Mesothelial cell of epicardium (in vitro differentiated cells): Measurements from ENCODE around the gene TFPI2. TPM values are rescaled to one million over a fixed set of nuclear protein-coding genes. Genes with fewer than 3 reads are reported as not detected.
A peak's percentile ranks its signal among the peaks of the same experiment; 100 is the strongest.

ENCODE experiments used
- DNase-seq, 2 experiments: peaks; one replicate each; pipeline ENCODE4 v3.0.0; 2021; ENCODE audit warnings: low spot score in 2 of 2; ENCODE audit not compliant: unreplicated experiment in 2 of 2
- H3K27ac Mint-ChIP-seq: 2 replicates; pipeline ENCODE4 v1.8.0; 2021; ENCODE audit warnings: mixed read lengths
- H3K27me3 Mint-ChIP-seq: 2 replicates; pipeline ENCODE4 v1.8.0; 2021; ENCODE audit warnings: low read depth, mixed read lengths
- H3K36me3 Mint-ChIP-seq: 2 replicates; pipeline ENCODE4 v1.8.0; 2021; ENCODE audit warnings: mixed read lengths
- H3K4me1 Mint-ChIP-seq: 2 replicates; pipeline ENCODE4 v1.8.0; 2021; ENCODE audit warnings: mixed read lengths
- H3K4me3 Mint-ChIP-seq: 2 replicates; pipeline ENCODE4 v1.8.0; 2021; ENCODE audit warnings: mild to moderate bottlenecking, moderate library complexity, mixed read lengths
- H3K9me3 Mint-ChIP-seq: 2 replicates; pipeline ENCODE4 v1.8.0; 2021; ENCODE audit warnings: mixed read lengths
- CTCF ChIP-seq: fragments of 200-600 bp; sonication (generic); IDR thresholded peaks from one replicate; pipeline ENCODE4 v1.5.0; 2021; ENCODE audit warnings: antibody characterized with exemption; ENCODE audit not compliant: unreplicated experiment
- total RNA-seq: library from RNA; stranded (reverse); gene quantifications from 3 replicates; pipeline ENCODE4 v1.2.1, GENCODE V29; 2021

Gene TFPI2, protein sequence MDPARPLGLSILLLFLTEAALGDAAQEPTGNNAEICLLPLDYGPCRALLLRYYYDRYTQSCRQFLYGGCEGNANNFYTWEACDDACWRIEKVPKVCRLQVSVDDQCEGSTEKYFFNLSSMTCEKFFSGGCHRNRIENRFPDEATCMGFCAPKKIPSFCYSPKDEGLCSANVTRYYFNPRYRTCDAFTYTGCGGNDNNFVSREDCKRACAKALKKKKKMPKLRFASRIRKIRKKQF
- 58.9 to 73.5 TPM (median 69.4 TPM) in 3 replicates for total RNA-seq

DNA sequence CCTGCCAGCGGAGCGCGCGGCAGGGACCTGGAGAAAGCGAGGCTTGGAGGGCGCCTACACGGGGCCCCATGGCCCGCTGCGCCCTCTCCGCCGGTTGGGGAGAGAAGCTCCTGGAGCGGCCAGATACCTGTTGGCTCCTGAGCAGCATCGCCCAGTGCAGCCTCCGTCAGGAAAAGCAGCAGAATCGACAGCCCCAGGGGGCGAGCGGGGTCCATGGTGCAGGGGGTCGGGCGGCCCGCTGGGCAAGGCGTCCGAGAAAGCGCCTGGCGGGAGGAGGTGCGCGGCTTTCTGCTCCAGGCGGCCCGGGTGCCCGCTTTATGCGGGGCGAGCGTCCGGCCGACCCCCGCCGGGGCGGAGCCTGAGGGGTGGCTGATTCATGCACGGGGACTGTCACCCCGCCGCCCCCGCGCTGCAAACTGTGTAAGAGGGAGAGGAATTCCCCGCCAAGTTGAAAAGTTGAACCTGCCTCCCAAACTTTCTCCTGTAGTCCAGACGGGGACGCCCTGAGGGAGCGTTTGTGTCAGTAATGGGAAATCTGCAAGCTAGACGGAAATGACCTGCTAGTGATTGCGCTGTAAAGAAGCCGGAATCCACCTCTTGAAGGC is at the start of gene TFPI2:
Gene TFPI2, minus strand, starts transcription at position 290 of the 605 bp plus-strand sequence. Its CDS starts 75 bp downstream, at position 215.
- peaks cover 24% of the 10 kb centered on the region for H3K27me3 Mint-ChIP-seq
- H3K9me3 Mint-ChIP-seq = no peaks in the 10 kb centered on the region
- H3K4me1 Mint-ChIP-seq = peaks cover 17% of the 10 kb centered on the region
- peak within 1 kb of the TSS; percentile 88 for H3K4me3 Mint-ChIP-seq
- TF ChIP-seq CTCF = no peak
- DNase-seq = peak; percentile 36 to 64
- no peaks in the 10 kb centered on the region for H3K36me3 Mint-ChIP-seq
- peak within 1 kb of the TSS; percentile 68 for H3K27ac Mint-ChIP-seq

DNA sequence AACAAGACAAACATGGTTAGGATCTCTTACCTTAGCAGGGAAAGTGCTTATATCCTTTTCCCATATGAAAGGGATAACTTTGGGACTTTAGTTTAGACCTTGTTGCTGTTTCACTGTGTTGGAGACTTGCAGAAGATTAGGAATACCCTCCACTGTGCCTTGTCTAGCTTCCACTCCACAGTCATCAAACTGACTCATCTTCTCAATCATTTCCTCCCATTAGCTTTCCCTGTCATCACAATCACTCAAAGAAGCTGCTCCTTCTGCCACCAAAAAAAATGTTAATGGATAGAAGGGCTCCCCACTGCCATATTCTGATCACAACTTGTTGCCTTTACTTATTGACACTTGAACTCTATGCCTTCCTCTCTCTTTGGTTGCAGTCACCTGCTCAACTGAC is 47.7 kb upstream of the TFPI2 start:
- peaks cover 9% of the 10 kb centered on the region for H3K27me3 Mint-ChIP-seq
- no peaks in the 10 kb centered on the region for H3K9me3 Mint-ChIP-seq
- H3K4me3 Mint-ChIP-seq = no peak overlapping the region
- TF ChIP-seq CTCF = no peak
- no peaks in the 10 kb centered on the region for H3K36me3 Mint-ChIP-seq
- no peak for DNase-seq
- H3K4me1 Mint-ChIP-seq = no peaks in the 10 kb centered on the region
- no peak overlapping the region for H3K27ac Mint-ChIP-seq

DNA sequence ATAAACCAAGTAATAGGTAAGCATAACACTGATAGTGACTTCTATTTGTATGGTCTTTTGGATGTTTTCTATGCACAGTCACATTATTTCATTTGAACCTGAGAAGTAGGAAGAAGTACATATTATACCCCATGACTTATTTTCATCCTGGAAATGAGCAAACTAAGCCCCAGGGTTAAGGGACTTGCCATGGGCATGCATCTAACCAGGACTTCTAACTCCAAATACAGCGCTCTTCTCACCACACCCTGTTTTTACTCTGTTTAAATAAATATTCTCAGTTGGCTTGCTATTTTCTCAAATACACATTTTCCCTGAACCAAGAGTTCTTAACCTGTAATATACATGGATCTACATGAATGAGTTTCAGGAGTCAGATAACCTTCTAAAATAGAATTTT is 47.3 kb upstream of the TFPI2 start:
- Mint-ChIP-seq H3K4me1 (no peaks in the 10 kb centered on the region), H3K27ac (no peak overlapping the region)
- no peak for TF ChIP-seq CTCF

GRCh38 chr7:93935102-93935501 is 44.5 kb upstream of the TFPI2 start:
- Mint-ChIP-seq H3K4me1 (peaks cover 8% of the 10 kb centered on the region), H3K4me3 (no peak overlapping the region), H3K27me3 (peaks cover 7% of the 10 kb centered on the region), H3K36me3 (no peaks in the 10 kb centered on the region), H3K9me3 (no peaks in the 10 kb centered on the region), H3K27ac (no peak overlapping the region)
- TF ChIP-seq CTCF = no peak
- no peak for DNase-seq

More for the DNA sequence above, 47.3 kb upstream of the TFPI2 start:
- H3K4me3 Mint-ChIP-seq = no peak overlapping the region
- H3K36me3 Mint-ChIP-seq = no peaks in the 10 kb centered on the region
- H3K27me3 Mint-ChIP-seq = peaks cover 9% of the 10 kb centered on the region
- no peaks in the 10 kb centered on the region for H3K9me3 Mint-ChIP-seq
- no peak for DNase-seq

GRCh38 chr7:93933156-93933555 is 42.6 kb upstream of the TFPI2 start:
- H3K27me3 Mint-ChIP-seq = peaks cover 3% of the 10 kb centered on the region
- no peak overlapping the region for H3K27ac Mint-ChIP-seq
- H3K36me3 Mint-ChIP-seq = no peaks in the 10 kb centered on the region
- no peaks in the 10 kb centered on the region for H3K9me3 Mint-ChIP-seq
- TF ChIP-seq CTCF = no peak
- no peak for DNase-seq
- peaks cover 8% of the 10 kb centered on the region for H3K4me1 Mint-ChIP-seq
- no peak overlapping the region for H3K4me3 Mint-ChIP-seq
